Measurements from ENCODE around the gene EMC9.

DNA sequence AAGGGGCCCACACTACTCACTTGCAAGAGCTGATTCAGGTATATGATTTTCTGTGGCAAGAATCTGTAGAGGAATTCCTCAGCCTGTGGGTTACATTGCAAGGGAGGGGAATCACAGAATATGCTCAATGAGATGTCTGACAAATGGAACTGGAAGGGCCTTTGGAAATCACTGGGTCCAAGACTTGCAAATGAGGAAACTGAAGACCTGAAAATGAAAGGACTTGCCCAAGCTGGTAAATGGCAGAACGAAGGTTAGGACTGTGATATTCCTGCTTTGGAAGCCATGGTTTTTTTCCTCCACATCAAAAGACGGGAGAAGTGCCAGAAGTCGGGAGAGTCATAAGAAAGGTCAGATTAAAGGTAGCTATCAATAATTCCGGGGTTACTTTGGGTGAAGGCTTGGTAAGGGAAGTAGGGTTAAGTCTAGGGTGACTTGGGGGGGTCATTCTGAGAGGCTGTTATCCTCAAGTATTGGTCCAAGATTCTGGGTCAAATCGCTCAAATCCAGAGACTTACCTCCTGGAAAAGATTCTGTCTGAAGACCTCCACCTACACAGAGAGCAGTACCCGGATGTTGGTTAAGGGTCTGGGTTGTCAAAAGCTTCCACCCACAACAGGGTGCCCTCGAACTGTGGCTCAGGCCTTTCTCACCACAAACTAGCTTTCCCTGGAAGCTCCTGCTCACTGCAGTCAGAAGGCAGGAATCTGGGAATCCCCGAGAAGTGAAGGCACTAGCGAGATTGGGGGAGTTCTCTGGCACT, 4.5 kb upstream of the EMC9 start:
- TF ChIP-seq NFIC (IDR thresholded peaks at IDR 0.05; ENCODE audit: borderline replicate concordance) (no peak), MXI1 (IDR thresholded peaks at IDR 0.05; ENCODE audit: low read depth, low read length) (no peak), FOXM1 (IDR thresholded peaks at IDR 0.05; ENCODE audit: low read depth) (no peak)
